Progenitor cell of endocrine pancreas (in vitro differentiated cells): ENCODE measurements around the gene ECHS1. TPM values are rescaled to one million over a fixed set of nuclear protein-coding genes. Genes with fewer than 3 reads are reported as not detected.
"Not testable (repeated sequence)": the region's sequence is repeated elsewhere in the genome, so short reads cannot be mapped to it uniquely, and the experiment has no call there.

Experiments used
- DNase-seq: peaks from one replicate; pipeline ENCODE4 v3.0.0; 2021; ENCODE audit warnings: low spot score; ENCODE audit not compliant: unreplicated experiment
- H3K27ac Mint-ChIP-seq: 2 replicates; pipeline ENCODE4 v1.8.0; 2021; ENCODE audit warnings: mild to moderate bottlenecking, moderate library complexity, mixed read lengths
- H3K27me3 Mint-ChIP-seq: 2 replicates; pipeline ENCODE4 v1.8.0; 2021; ENCODE audit warnings: mixed read lengths
- H3K36me3 Mint-ChIP-seq: 2 replicates; pipeline ENCODE4 v1.8.0; 2022; ENCODE audit warnings: mixed read lengths; ENCODE audit not compliant: insufficient read depth
- H3K4me1 Mint-ChIP-seq: 2 replicates; pipeline ENCODE4 v1.8.0; 2021; ENCODE audit warnings: low read depth, mixed read lengths
- H3K4me3 Mint-ChIP-seq: 2 replicates; pipeline ENCODE4 v1.8.0; 2021; ENCODE audit warnings: low read depth, mild to moderate bottlenecking, moderate library complexity, mixed read lengths
- H3K9me3 Mint-ChIP-seq: 2 replicates; pipeline ENCODE4 v1.8.0; 2021; ENCODE audit warnings: low read depth, mixed read lengths
- total RNA-seq: library from RNA; stranded (reverse); gene quantifications from 2 replicates; pipeline ENCODE4 v1.2.1, GENCODE V29; 2021
- TF ChIP-seq, protein P1 (sequence below): fragments of 200-600 bp; sonication (generic); IDR thresholded peaks from one replicate; pipeline ENCODE4 v1.5.0; 2021; ENCODE audit warnings: antibody characterized with exemption, mild to moderate bottlenecking; ENCODE audit not compliant: unreplicated experiment

Gene ECHS1
- total RNA-seq, 1 donor from 2014 or later: 91.4 TPM

DNA sequence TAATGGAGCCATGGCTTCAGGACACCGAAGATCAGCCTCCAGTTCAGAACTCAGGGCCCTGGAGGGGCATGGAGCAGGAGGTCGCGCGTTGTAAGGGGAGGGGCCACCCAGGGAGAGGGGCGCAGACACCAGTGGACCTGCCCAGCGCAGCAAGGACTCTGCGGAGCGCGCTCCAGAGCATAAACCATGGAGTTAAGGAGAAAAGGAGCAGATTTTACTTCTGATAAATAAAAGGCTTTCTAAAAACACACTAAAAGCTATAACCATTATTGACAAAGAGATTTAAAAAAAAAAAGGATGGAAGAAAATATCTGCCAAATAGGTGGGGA is 47.0 kb downstream of the ECHS1 start:
- H3K36me3 Mint-ChIP-seq: no peaks in the 10 kb centered on the region
- H3K27ac Mint-ChIP-seq: no peak overlapping the region
- H3K4me3 Mint-ChIP-seq: peak overlapping the region; percentile 58
- no peak for DNase-seq
- H3K27me3 Mint-ChIP-seq: peaks cover 55% of the 10 kb centered on the region
- H3K4me1 Mint-ChIP-seq: peaks cover 4% of the 10 kb centered on the region
- H3K9me3 Mint-ChIP-seq: no peaks in the 10 kb centered on the region
- TF ChIP-seq, protein P1, sequence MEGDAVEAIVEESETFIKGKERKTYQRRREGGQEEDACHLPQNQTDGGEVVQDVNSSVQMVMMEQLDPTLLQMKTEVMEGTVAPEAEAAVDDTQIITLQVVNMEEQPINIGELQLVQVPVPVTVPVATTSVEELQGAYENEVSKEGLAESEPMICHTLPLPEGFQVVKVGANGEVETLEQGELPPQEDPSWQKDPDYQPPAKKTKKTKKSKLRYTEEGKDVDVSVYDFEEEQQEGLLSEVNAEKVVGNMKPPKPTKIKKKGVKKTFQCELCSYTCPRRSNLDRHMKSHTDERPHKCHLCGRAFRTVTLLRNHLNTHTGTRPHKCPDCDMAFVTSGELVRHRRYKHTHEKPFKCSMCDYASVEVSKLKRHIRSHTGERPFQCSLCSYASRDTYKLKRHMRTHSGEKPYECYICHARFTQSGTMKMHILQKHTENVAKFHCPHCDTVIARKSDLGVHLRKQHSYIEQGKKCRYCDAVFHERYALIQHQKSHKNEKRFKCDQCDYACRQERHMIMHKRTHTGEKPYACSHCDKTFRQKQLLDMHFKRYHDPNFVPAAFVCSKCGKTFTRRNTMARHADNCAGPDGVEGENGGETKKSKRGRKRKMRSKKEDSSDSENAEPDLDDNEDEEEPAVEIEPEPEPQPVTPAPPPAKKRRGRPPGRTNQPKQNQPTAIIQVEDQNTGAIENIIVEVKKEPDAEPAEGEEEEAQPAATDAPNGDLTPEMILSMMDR: no peak

DNA sequence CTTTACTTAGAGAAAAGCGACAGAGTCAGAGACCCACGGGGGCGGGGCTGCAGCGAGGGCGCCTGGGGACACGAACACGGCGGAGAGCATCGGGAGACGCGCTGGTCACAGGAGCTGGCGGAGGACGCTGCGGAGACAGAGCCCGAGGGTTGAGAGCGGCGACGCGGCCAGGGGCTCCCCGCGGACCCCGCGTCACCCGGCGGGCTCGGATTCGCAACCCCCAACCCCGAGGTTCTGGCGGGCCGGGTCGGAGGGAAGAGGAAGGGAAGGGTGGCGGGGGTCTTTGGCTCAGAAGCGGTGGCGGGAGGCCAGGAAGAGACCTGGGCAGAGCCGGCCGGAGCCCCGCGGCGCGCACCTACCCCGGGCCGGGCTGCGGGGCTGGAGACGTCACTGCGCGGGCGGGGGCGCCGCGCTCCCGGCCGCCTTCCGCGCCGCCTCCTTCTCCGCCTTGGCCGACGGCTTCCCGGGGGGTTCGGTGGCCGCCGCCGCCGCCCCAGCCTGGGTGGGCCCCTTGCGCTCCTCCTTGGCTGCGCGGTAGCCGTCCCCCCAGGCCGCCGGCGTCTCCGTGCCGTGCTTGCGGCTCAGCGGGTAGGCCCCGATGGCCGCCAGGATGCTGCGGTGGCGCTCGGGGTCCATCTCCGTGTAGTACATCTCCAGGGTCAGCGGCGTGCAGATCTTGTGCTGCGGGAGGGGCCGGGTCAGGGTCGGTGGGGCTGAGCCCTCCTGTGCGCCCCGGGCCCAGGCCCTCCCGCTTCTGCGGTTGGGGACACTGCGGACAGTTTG is 47.5 kb downstream of the ECHS1 start:
- Mint-ChIP-seq H3K9me3 (no peaks in the 10 kb centered on the region), H3K4me3 (peak overlapping the region; percentile 59), H3K27me3 (peaks cover 49% of the 10 kb centered on the region), H3K36me3 (no peaks in the 10 kb centered on the region), H3K4me1 (peaks cover 4% of the 10 kb centered on the region), H3K27ac (no peak overlapping the region)
- no peak for DNase-seq
- TF ChIP-seq, protein P1: no peak

DNA sequence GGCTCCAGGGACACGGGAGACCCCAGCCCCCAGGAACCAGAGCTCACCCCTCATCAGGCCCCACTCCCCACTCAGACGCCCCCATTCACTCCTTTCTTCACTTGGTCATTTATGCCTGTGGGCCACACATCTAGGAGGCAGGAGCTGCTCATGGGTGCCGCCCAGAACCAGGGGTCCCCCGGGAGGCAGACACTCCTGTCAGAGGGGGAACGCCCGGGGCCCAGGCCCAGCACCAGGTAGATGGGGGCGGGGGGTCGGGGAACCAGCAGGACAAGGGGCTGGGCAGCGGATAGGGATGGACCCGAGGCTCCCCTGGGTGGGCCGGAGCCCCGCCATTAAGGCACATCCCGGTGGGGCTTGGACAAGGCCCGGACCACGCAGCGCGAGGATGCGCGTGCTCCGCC is 48.3 kb downstream of the ECHS1 start:
- TF ChIP-seq, protein P1: no peak
- Mint-ChIP-seq H3K4me1 (peaks cover 4% of the 10 kb centered on the region), H3K27ac (no peak overlapping the region), H3K27me3 (peaks cover 51% of the 10 kb centered on the region), H3K36me3 (no peaks in the 10 kb centered on the region), H3K4me3 (no peak overlapping the region), H3K9me3 (no peaks in the 10 kb centered on the region)
- no peak for DNase-seq

DNA sequence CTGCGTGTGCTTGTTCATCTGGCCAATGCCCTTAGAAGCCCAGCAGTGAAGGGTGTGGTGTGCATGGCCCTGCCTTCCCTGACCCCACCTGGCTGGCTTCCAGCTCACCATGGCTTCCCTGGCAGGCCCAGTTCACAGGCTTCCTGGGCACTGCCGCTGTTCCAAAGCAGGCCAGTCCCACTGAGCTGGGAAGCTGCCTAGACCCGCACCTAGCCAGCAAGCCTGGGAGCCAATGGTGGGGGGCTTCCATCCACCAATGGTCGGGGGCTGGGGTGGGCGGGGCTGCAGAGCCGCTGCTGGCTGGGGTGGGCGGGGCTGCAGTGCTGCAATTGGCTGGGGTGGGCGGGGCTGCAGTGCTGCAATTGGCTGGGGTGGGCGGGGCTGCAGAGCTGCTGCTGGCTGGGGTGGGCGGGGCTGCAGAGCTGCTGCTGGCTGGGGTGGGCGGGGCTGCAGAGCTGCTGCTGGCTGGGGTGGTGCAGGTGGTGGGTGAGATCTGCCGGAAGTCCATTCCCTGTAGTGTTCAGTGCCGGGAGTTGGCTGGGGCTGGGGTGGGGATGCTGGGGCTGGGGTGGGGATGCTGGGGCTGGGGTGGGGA is 48.9 kb downstream of the ECHS1 start:
- Mint-ChIP-seq H3K4me1 (peaks cover 4% of the 10 kb centered on the region), H3K36me3 (no peaks in the 10 kb centered on the region), H3K27ac (no peak overlapping the region), H3K9me3 (no peaks in the 10 kb centered on the region), H3K27me3 (peaks cover 50% of the 10 kb centered on the region), H3K4me3 (no peak overlapping the region)
- no peak for DNase-seq
- TF ChIP-seq, protein P1: no peak

DNA sequence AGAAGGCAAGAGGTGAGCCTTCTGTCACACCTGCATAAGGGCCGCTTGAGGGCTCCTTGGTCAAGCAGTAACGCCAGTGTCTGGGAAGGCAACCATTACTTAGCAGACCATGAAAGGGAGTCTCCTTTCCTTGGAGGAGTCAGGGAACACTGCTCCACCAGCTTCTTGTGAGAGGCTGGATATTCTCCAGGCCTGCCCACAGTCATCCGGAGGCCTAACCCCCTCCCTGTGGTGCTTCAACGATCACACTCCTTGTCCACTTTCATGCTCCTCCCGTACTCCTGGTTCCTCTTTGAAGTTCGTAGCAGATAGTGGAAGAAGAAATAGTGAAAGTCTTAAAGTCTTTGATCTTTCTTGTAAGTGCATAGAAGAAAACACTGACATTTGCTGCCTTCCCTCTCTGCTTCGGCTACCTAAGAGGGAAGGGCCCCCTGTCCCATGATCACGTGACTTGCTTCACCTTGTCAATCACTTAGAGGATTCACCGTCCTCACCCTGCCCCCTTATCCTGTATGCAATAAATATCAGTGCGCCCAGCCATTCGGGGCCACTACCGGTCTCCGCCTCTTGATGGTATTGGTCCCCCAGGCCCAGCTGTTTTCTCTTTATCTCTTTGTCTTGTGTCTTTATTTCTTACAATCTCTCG is 51.0 kb downstream of the ECHS1 start:
- H3K36me3 Mint-ChIP-seq, H3K4me3 Mint-ChIP-seq, H3K4me1 Mint-ChIP-seq, DNase-seq, H3K9me3 Mint-ChIP-seq, H3K27ac Mint-ChIP-seq: not testable (repeated sequence)
- peaks cover 36% of the 10 kb centered on the region for H3K27me3 Mint-ChIP-seq

DNA sequence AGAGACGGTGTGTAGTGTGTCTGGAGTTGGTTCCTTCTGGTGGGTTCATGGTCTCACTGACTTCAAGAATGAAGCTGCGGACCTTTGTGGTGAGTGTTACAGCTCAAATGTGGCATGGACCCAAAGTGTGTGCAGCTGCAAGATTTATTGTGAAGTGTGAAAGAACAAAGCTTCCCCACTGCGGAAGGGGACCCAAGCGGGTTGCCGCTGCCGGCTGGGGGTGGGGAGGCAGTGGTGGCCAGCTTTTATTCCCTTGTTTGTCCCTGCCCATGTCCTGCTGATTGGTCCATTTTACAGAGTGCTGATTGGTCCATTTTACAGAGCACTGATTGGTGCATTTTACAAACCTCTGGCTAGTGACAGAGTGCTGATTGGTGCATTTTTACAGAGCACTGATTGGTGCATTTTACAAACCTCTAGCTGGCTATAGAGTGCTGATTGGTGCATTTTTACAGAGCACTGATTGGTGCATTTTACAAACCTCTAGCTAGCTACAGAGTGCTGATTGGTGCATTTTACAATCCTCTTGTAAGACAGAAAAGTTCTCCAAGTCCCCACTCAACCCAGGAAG is 52.2 kb downstream of the ECHS1 start:
- not testable (repeated sequence) for H3K36me3 Mint-ChIP-seq, H3K4me3 Mint-ChIP-seq, DNase-seq, H3K9me3 Mint-ChIP-seq, H3K27ac Mint-ChIP-seq, H3K4me1 Mint-ChIP-seq
- peaks cover 25% of the 10 kb centered on the region for H3K27me3 Mint-ChIP-seq
